ENCODE data around the gene TRAF3IP3.
"Not testable (repeated sequence)": the region's sequence is repeated elsewhere in the genome, so short reads cannot be mapped to it uniquely, and the experiment has no call there.

The TRAF3IP3 gene

GRCh38 chr1:209769171-209769904, 13.5 kb downstream of the TRAF3IP3 start:
- DNase-seq, result no peak

- DNase-seq, result no peak
Measured at GRCh38 chr1:209769971-209770370, 14.1 kb downstream of the TRAF3IP3 start.

GRCh38 chr1:209770636-209771415, 15.0 kb downstream of the TRAF3IP3 start:
- DNase-seq, result no peak

GRCh38 chr1:209772126-209772525, 16.3 kb downstream of the TRAF3IP3 start:
- DNase-seq, result no peak

GRCh38 chr1:209774592-209774991, 18.7 kb downstream of the TRAF3IP3 start:
- DNase-seq, result no peak

- no peak for DNase-seq
Measured at GRCh38 chr1:209775678-209776077, 19.8 kb downstream of the TRAF3IP3 start.

GRCh38 chr1:209777587-209777986, 21.7 kb downstream of the TRAF3IP3 start:
- DNase-seq, result no peak

- DNase-seq, result no peak
Measured at GRCh38 chr1:209778102-209778501, 22.2 kb downstream of the TRAF3IP3 start.

- DNase-seq, result no peak
Measured at GRCh38 chr1:209780268-209780667, 24.4 kb downstream of the TRAF3IP3 start.

GRCh38 chr1:209783386-209783785, 27.5 kb downstream of the TRAF3IP3 start:
- peak; percentile 23 for DNase-seq

GRCh38 chr1:209784265-209785169, 28.7 kb downstream of the TRAF3IP3 start, which contains the start of gene C1orf74:
C1orf74 (minus strand) TSS chr1:209784559; CDS start chr1:209783634, 925 bp downstream.
- DNase-seq, result peak; percentile 98

GRCh38 chr1:209785592-209785991, 29.7 kb downstream of the TRAF3IP3 start:
- no peak for DNase-seq

- DNase-seq, result no peak
Measured at GRCh38 chr1:209786146-209786545, 30.3 kb downstream of the TRAF3IP3 start.

- no peak for DNase-seq
Measured at GRCh38 chr1:209787551-209787950, 31.7 kb downstream of the TRAF3IP3 start.

- no peak for DNase-seq
Measured at GRCh38 chr1:209789245-209789644, 33.4 kb downstream of the TRAF3IP3 start.

- DNase-seq, result no peak
Measured at GRCh38 chr1:209790286-209791193, 34.7 kb downstream of the TRAF3IP3 start.

- DNase-seq, result no peak
Measured at GRCh38 chr1:209791920-209792319, 36.1 kb downstream of the TRAF3IP3 start.

- DNase-seq, result not testable (repeated sequence)
Measured at GRCh38 chr1:209793711-209794110, 37.9 kb downstream of the TRAF3IP3 start.

GRCh38 chr1:209797978-209798639, 42.3 kb downstream of the TRAF3IP3 start:
- DNase-seq, result no peak

- no peak for DNase-seq
Measured at GRCh38 chr1:209800984-209801834, 45.4 kb downstream of the TRAF3IP3 start.

Measured in NCI-H1694 (cell line).